ENCODE measurements around the gene MEIS2.
"Not testable (repeated sequence)": the region's sequence is repeated elsewhere in the genome, so short reads cannot be mapped to it uniquely, and the experiment has no call there.

MEIS2 gene

GRCh38 chr15:37008205-37008604 is 92.1 kb downstream of the MEIS2 start:
- no peak for DNase-seq (ENCODE audit: low read depth)

- no peak for DNase-seq (ENCODE audit: low read depth)
Observed at GRCh38 chr15:37007301-37007700, 93.0 kb downstream of the MEIS2 start.

GRCh38 chr15:37004981-37005735 is 95.2 kb downstream of the MEIS2 start:
- no peak for DNase-seq (ENCODE audit: low read depth)

- no peak for DNase-seq (ENCODE audit: low read depth)
Observed at GRCh38 chr15:37004373-37004869, 95.9 kb downstream of the MEIS2 start.

- no peak for DNase-seq (ENCODE audit: low read depth)
Observed at GRCh38 chr15:37002041-37002672, 98.2 kb downstream of the MEIS2 start.

GRCh38 chr15:37001417-37001816 is 98.9 kb downstream of the MEIS2 start:
- no peak for DNase-seq (ENCODE audit: low read depth)

GRCh38 chr15:36999778-37000177 is 100.6 kb downstream of the MEIS2 start:
- no peak for DNase-seq (ENCODE audit: low read depth)

- DNase-seq (ENCODE audit: low read depth): no peak
Observed at GRCh38 chr15:36996538-36997181, 103.7 kb downstream of the MEIS2 start.

GRCh38 chr15:36996121-36996520 is 104.2 kb downstream of the MEIS2 start:
- no peak for DNase-seq (ENCODE audit: low read depth)

GRCh38 chr15:36994790-36995189 is 105.6 kb downstream of the MEIS2 start:
- no peak for DNase-seq (ENCODE audit: low read depth)

- DNase-seq (ENCODE audit: low read depth): no peak
Observed at GRCh38 chr15:36992454-36992853, 107.9 kb downstream of the MEIS2 start.

- DNase-seq (ENCODE audit: low read depth): no peak
Observed at GRCh38 chr15:36988947-36989346, 111.4 kb downstream of the MEIS2 start.

GRCh38 chr15:36982430-36982829 is 117.9 kb downstream of the MEIS2 start:
- peak; percentile 8 for DNase-seq (ENCODE audit: low read depth)

- not testable (repeated sequence) for DNase-seq (ENCODE audit: low read depth)
Observed at GRCh38 chr15:36980281-36980680, 120.1 kb downstream of the MEIS2 start.

- DNase-seq (ENCODE audit: low read depth): no peak
Observed at GRCh38 chr15:36978625-36979024, 121.7 kb downstream of the MEIS2 start.

GRCh38 chr15:36978126-36978525 is 122.2 kb downstream of the MEIS2 start:
- DNase-seq (ENCODE audit: low read depth): no peak

GRCh38 chr15:36977659-36978058 is 122.7 kb downstream of the MEIS2 start:
- no peak for DNase-seq (ENCODE audit: low read depth)

GRCh38 chr15:36972704-36973103 is 127.6 kb downstream of the MEIS2 start:
- no peak for DNase-seq (ENCODE audit: low read depth)

- no peak for DNase-seq (ENCODE audit: low read depth)
Observed at GRCh38 chr15:36970522-36970921, 129.8 kb downstream of the MEIS2 start.

- no peak for DNase-seq (ENCODE audit: low read depth)
Observed at GRCh38 chr15:36967929-36968328, 132.4 kb downstream of the MEIS2 start.

GRCh38 chr15:36966708-36967107 is 133.6 kb downstream of the MEIS2 start:
- no peak for DNase-seq (ENCODE audit: low read depth)

GRCh38 chr15:36965570-36966342 is 134.6 kb downstream of the MEIS2 start:
- no peak for DNase-seq (ENCODE audit: low read depth)
